Adrenal gland (tissue), 5 donors: ENCODE results near the gene SPDYE1.

Experiments
- CTCF ChIP-seq, 6 experiments: fragments of 450-650 bp in 4 of 6; fragments of 200-600 bp in 2 of 6; sonication (generic) in 1 of 6; IDR thresholded peaks; 1 replicate in 5 of 6; 2 replicates in 1 of 6; pipeline versions ENCODE4 v1.5.1 to v1.8.0; 2016 to 2021; ENCODE audit warnings: antibody characterized with exemption in 6 of 6, mild to moderate bottlenecking in 2 of 6, moderate library complexity in 1 of 6
- POLR2A ChIP-seq, 2 donors: fragments of 450-650 bp; IDR thresholded peaks; one replicate each; pipeline ENCODE4 v1.6.1; 2017; ENCODE audit warnings: antibody characterized with exemption in 2 of 2, mild to moderate bottlenecking in 2 of 2, moderate library complexity in 1 of 2
- donor health status: DM: no; HTN: no; CAD: no.

GRCh38 chr7:44050915-44051560 lies 53.3 kb downstream of the SPDYE1 start:
- TF ChIP-seq CTCF (IDR thresholded peaks at IDR 0.05) (no peak), POLR2A (IDR thresholded peaks at IDR 0.05) (no peak)
